SK-N-SH (cell line): ENCODE results near the gene MYOM1.

ENCODE experiments used
- CTCF ChIP-seq: fragments of 200-600 bp; sonication (generic); IDR thresholded peaks from 2 replicates; pipeline ENCODE4 v1.6.1; 2017; ENCODE audit warnings: antibody characterized with exemption, mild to moderate bottlenecking, moderate library complexity
- EP300 ChIP-seq, 2 experiments: IDR thresholded peaks; 2 replicates each; pipeline versions ENCODE4 v1.4.0 to v1.6.1; 2012; ENCODE audit warnings: borderline replicate concordance in 1 of 2, low read depth in 1 of 2, low read length in 1 of 2
- GABPA ChIP-seq: IDR thresholded peaks from 2 replicates; pipeline ENCODE4 v1.4.0; 2012; ENCODE audit warnings: low read depth, mild to moderate bottlenecking
- POLR2AphosphoS5 ChIP-seq: IDR thresholded peaks from 2 replicates; pipeline ENCODE4 v1.6.1; 2012; ENCODE audit warnings: low read depth, low read length
- REST ChIP-seq: IDR thresholded peaks from 2 replicates; pipeline ENCODE4 v1.6.1; 2012; ENCODE audit warnings: mild to moderate bottlenecking, low read depth, low read length, moderate library complexity
- RFX5 ChIP-seq: IDR thresholded peaks from 2 replicates; pipeline ENCODE4 v1.6.1; 2012; ENCODE audit warnings: mild to moderate bottlenecking, improper control_type of control experiment, low read length
- TAF1 ChIP-seq: IDR thresholded peaks from 2 replicates; pipeline ENCODE4 v1.6.1; 2012; ENCODE audit warnings: low read depth, mild to moderate bottlenecking, low read length, moderate library complexity, borderline replicate concordance
- USF1 ChIP-seq: IDR thresholded peaks from 2 replicates; pipeline ENCODE4 v1.4.0; 2012; ENCODE audit warnings: low read depth, borderline replicate concordance

- no peak for TF ChIP-seq TAF1
- no peak for TF ChIP-seq REST
- TF ChIP-seq EP300 (IDR thresholded peaks at IDR 0.05; ENCODE audit: borderline replicate concordance in 1 of 2, low read depth in 1 of 2, low read length in 1 of 2): no peak
- TF ChIP-seq RFX5: no peak
- no peak for TF ChIP-seq CTCF
- TF ChIP-seq GABPA: no peak
- no peak for TF ChIP-seq USF1
- TF ChIP-seq POLR2AphosphoS5: no peak
These were observed 57.6 kb downstream of the MYOM1 start for GRCh38 chr18:3162181-3162580.
